ENCODE data around the gene MACROD2. TPM values are rescaled to one million over a fixed set of nuclear protein-coding genes. Genes with fewer than 3 reads are reported as not detected.

MACROD2 gene
- total RNA-seq, 1 experiment from 2014 or later, result 1.6 TPM

- Histone ChIP-seq H3K79me1 (ENCODE audit: insufficient read depth, low read depth, low read length, poor library complexity, severe bottlenecking) (no peaks in the 10 kb centered on the region), H2BK20ac (ENCODE audit: low read depth, low read length, poor library complexity, severe bottlenecking) (no peak overlapping the region), H3K9me3 (ENCODE audit: control insufficient read depth, low read depth, low read length) (no peaks in the 10 kb centered on the region), H3K23me2 (ENCODE audit: insufficient read length, low read depth, low read length, poor library complexity, severe bottlenecking) (no peaks in the 10 kb centered on the region), H3K27ac (ENCODE audit: insufficient read length, low read depth, low read length) (no peak overlapping the region), H3K4ac (ENCODE audit: low read depth, low read length) (no peak overlapping the region), H2BK12ac (ENCODE audit: insufficient read length, low read depth, low read length) (no peak overlapping the region), H4K20me1 (ENCODE audit: control insufficient read depth, insufficient read depth, insufficient read length) (no peaks in the 10 kb centered on the region), H3K9ac (ENCODE audit: extremely low read depth, insufficient read length, low read length) (no peak overlapping the region), H3K4me2 (ENCODE audit: insufficient read depth, insufficient read length, low read length) (no peak overlapping the region), H4K91ac (ENCODE audit: insufficient read length, low read depth, low read length) (no peak overlapping the region), H2AK5ac (ENCODE audit: insufficient read length, low read length) (no peak overlapping the region), H3K79me2 (ENCODE audit: insufficient read depth, low read length) (no peaks in the 10 kb centered on the region), H2BK15ac (ENCODE audit: low read depth, low read length) (no peak overlapping the region), H4K5ac (ENCODE audit: insufficient read length, low read depth, low read length) (no peak overlapping the region), H3K27me3 (ENCODE audit: insufficient read depth, low read length) (no peaks in the 10 kb centered on the region), H4K8ac (replicated peaks; ENCODE audit: insufficient read length, low read depth, low read length) (no peak overlapping the region), H3K4me1 (ENCODE audit: insufficient read depth, low read length) (no peaks in the 10 kb centered on the region), H3T11ph (ENCODE audit: low read length) (no peak overlapping the region), H3K14ac (ENCODE audit: insufficient read depth, low read length) (no peak overlapping the region), H3K23ac (ENCODE audit: insufficient read length, low read depth, low read length) (no peak overlapping the region), H3K56ac (ENCODE audit: insufficient read length, low read depth, low read length) (no peak overlapping the region), H3K18ac (ENCODE audit: insufficient read length, low read depth, low read length) (no peak overlapping the region), H2AFZ (ENCODE audit: low read length) (no peak overlapping the region), H2BK120ac (ENCODE audit: low read depth, low read length, poor library complexity, severe bottlenecking) (no peak overlapping the region), H2BK5ac (ENCODE audit: insufficient read length, low read length) (no peak overlapping the region)
- H3K36me3 Mint-ChIP-seq (ENCODE audit: insufficient read depth in 1 of 3, low read depth in 3 of 3), result peaks cover 3 to 17% (median 9%) of the 10 kb centered on the region in 3 experiments
- no peak overlapping the region for H3K27ac Mint-ChIP-seq
- no peak for TF ChIP-seq CTCF (conservative IDR thresholded peaks at IDR 0.05)
- H3K4me1 Mint-ChIP-seq, result peaks cover 0 to 5% of the 10 kb centered on the region in 2 experiments; a peak in 2 of 4 replicates
- H3K4me3 Mint-ChIP-seq, result no peak overlapping the region
- DNase-seq, result no peak
- peaks cover 7 to 9% of the 10 kb centered on the region in 2 experiments; a peak in 4 of 5 replicates for H3K9me3 Mint-ChIP-seq
- WGBS (ENCODE audit: extremely low coverage, insufficient read length, low lambda C conversion rate), result no CpG with 5 or more reads among the region's 3 CpGs
- no peaks in the 10 kb centered on the region for H3K27me3 Mint-ChIP-seq (ENCODE audit: low read depth)
Observed at GRCh38 chr20:15346657-15347280, 1351.5 kb downstream of the MACROD2 start.

Data from H9 (cell line).